ENCODE measurements around the gene ITSN1. TPM values are rescaled to one million over a fixed set of nuclear protein-coding genes. Genes with fewer than 3 reads are reported as not detected.

The ITSN1 gene
- total and polyA plus RNA-seq, 2 of the 13 experiments (the other 11 are each of a cell fraction or from before 2014, with no cell fraction given), result 26.1 to 33.8 TPM

DNA sequence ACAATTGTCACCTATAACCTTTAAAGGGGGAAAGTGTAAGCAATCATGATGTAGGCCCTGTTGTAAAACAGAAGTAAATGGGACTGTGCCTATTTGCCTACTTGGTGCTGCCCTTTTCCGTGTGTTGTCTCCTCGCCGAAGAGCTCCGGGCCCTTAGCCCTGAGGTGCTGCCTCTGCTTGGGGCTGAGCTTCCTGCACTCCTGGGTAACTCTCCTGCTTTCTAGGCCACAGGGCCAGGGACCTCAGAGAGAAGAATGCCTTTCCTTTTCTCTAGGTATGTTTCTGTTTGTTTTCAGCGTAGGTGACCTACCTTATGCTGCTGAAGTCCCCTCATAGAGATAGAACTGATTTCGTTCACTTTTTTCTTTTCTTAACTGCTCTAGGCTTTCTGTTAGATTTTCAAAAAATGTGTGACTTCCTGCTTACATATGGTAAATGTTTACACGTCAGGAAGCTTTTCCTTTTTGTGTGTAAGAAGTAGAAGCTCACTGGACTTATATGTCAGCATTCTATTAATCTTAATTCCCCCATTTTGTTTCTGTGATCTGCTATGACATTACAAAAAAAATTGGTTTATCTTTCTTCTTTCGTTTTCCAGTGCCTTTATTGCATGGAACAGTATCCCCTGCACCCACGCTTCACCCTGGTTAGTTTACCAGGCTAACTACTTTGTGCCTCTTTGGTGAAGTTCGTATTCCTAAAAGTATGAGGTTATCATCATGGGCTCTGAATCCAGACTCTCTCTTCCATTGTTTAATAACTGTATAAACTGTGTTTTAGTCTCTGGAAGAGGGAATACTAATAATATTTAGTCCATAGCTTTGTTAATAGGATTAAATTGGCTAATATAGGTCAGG, 61.7 kb downstream of the ITSN1 start:
- Histone ChIP-seq H3K9me3 (ENCODE audit: low read length) (no peaks in the 10 kb centered on the region), H3K27me3 (ENCODE audit: control insufficient read depth in 1 of 2, insufficient read depth in 2 of 2, low read length in 2 of 2) (no peaks in the 10 kb centered on the region), H3K36me3 (replicated peaks in 1 of 2; ENCODE audit: control insufficient read depth in 1 of 2, insufficient read depth in 2 of 2, low read length in 2 of 2) (no peaks in the 10 kb centered on the region), H3K79me2 (ENCODE audit: insufficient read depth, low read length) (peaks cover 25% of the 10 kb centered on the region), H3K4me3 (replicated peaks in 1 of 3; ENCODE audit: insufficient read depth in 1 of 3, low read depth in 2 of 3, low read length in 3 of 3) (no peak overlapping the region), H3K4me2 (ENCODE audit: low read depth, low read length) (peak overlapping the region; percentile 52), H2AFZ (ENCODE audit: low read length) (no peak overlapping the region), H4K20me1 (ENCODE audit: insufficient read depth, low read length) (no peaks in the 10 kb centered on the region), H3K9ac (ENCODE audit: insufficient read depth, low read depth, low read length) (peak overlapping the region; percentile 11; the same call in 1 of the 2 replicates), H3K4me1 (ENCODE audit: insufficient read depth, low read length) (peaks cover 14% of the 10 kb centered on the region), H3K27ac (ENCODE audit: extremely low read length, insufficient read depth, low read length) (peak overlapping the region; percentile 47)
- no TSS peak for BruUV-seq (replicated peaks)
- WGBS (ENCODE audit: low lambda C conversion rate), result 65% methylated on average over 10 of the region's 10 CpGs
- ATAC-seq (peak; percentile 80), DNase-seq (ENCODE audit: low spot score) (no peak), FAIRE-seq (no peak)
- in situ Hi-C loops (cut with HindIII; ENCODE audit: extremely low pct_ligation_motif_present, low pct_unique_long_range_greater_than_20kb) (no loop called here), intact Hi-C loops (cut with micrococcal nuclease; ENCODE audit: unreplicated experiment) (no loop called here)
- ChIA-PET CTCF (ENCODE audit: low intra/inter-chr PET ratio, low total read pairs) (no interaction called here), POLR2A (no interaction called here)
- TF ChIP-seq POLR2A (IDR thresholded peaks at IDR 0.05; ENCODE audit: insufficient read depth in 1 of 2, low read depth in 2 of 2, low read length in 2 of 2) (no peak), SATB2 (CRISPR knock-in tag; IDR thresholded peaks at IDR 0.05) (no peak), HNRNPLL (IDR thresholded peaks at IDR 0.05; ENCODE audit: low read depth, low read length, poor library complexity, severe bottlenecking) (no peak)

DNA sequence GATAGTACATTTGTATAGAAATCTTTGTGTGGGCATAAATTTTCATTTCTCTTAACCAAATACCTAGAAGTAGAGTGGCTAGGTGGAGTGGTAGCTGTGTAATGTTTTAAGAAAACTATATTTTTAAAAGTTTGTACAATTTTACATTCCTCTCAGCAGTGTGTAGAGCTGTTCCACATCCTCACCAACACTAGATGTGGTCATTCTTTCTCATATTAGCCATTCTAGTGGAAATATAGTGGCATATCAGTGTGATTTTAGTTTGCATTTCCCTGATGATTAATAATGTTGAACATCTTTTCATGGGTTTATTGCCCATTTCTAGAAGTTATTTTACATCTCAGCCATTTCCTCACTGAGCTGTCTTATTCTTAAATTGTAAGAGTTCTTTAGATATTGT, 65.5 kb downstream of the ITSN1 start:
- DNase-seq (ENCODE audit: low spot score) (no peak), ATAC-seq (no peak), FAIRE-seq (no peak)
- H3K27ac ChIP-seq (ENCODE audit: extremely low read length, insufficient read depth, low read length), result no peak overlapping the region
- intact Hi-C loops (cut with micrococcal nuclease; ENCODE audit: unreplicated experiment) (no loop called here), in situ Hi-C loops (cut with HindIII; ENCODE audit: extremely low pct_ligation_motif_present, low pct_unique_long_range_greater_than_20kb) (no loop called here)
- ChIA-PET CTCF (ENCODE audit: low intra/inter-chr PET ratio, low total read pairs) (no interaction called here), POLR2A (no interaction called here)
- no peaks in the 10 kb centered on the region for H3K36me3 ChIP-seq (replicated peaks in 1 of 2; ENCODE audit: control insufficient read depth in 1 of 2, insufficient read depth in 2 of 2, low read length in 2 of 2)
- H2AFZ ChIP-seq (ENCODE audit: low read length), result no peak overlapping the region
- no peaks in the 10 kb centered on the region for H3K27me3 ChIP-seq (ENCODE audit: control insufficient read depth in 1 of 2, insufficient read depth in 2 of 2, low read length in 2 of 2)
- H3K4me1 ChIP-seq (ENCODE audit: insufficient read depth, low read length), result peaks cover 24% of the 10 kb centered on the region
- TF ChIP-seq ASH2L (IDR thresholded peaks at IDR 0.05; ENCODE audit: insufficient read length, low read depth, low read length), result no peak
- no peak for TF ChIP-seq ELF1 (CRISPR knock-in tag; IDR thresholded peaks at IDR 0.05)
- TF ChIP-seq SRSF4 (IDR thresholded peaks at IDR 0.05; ENCODE audit: low read depth, low read length, poor library complexity, severe bottlenecking), result no peak
- no peak for TF ChIP-seq KLF13 (CRISPR knock-in tag; IDR thresholded peaks at IDR 0.05)
- no peak for TF ChIP-seq ZNF644 (CRISPR knock-in tag; IDR thresholded peaks at IDR 0.05; ENCODE audit: low read depth)
- no peak for TF ChIP-seq NCOA5 (CRISPR knock-in tag; IDR thresholded peaks at IDR 0.05)
- TF ChIP-seq, protein P1, sequence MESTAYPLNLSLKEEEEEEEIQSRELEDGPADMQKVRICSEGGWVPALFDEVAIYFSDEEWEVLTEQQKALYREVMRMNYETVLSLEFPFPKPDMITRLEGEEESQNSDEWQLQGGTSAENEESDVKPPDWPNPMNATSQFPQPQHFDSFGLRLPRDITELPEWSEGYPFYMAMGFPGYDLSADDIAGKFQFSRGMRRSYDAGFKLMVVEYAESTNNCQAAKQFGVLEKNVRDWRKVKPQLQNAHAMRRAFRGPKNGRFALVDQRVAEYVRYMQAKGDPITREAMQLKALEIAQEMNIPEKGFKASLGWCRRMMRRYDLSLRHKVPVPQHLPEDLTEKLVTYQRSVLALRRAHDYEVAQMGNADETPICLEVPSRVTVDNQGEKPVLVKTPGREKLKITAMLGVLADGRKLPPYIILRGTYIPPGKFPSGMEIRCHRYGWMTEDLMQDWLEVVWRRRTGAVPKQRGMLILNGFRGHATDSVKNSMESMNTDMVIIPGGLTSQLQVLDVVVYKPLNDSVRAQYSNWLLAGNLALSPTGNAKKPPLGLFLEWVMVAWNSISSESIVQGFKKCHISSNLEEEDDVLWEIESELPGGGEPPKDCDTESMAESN (CRISPR knock-in tag; conservative IDR thresholded peaks at IDR 0.05), result no peak
- H3K79me2 ChIP-seq (ENCODE audit: insufficient read depth, low read length), result peaks cover 22% of the 10 kb centered on the region
- H3K9ac ChIP-seq (ENCODE audit: insufficient read depth, low read depth, low read length), result no peak overlapping the region
- H3K9me3 ChIP-seq (ENCODE audit: low read length), result no peaks in the 10 kb centered on the region; the same call in 1 of the 2 replicates
- BruUV-seq (replicated peaks), result no TSS peak
- no peaks in the 10 kb centered on the region for H4K20me1 ChIP-seq (ENCODE audit: insufficient read depth, low read length)
- H3K4me3 ChIP-seq (replicated peaks in 1 of 3; ENCODE audit: insufficient read depth in 1 of 3, low read depth in 2 of 3, low read length in 3 of 3), result no peak overlapping the region
- H3K4me2 ChIP-seq (ENCODE audit: low read depth, low read length), result no peak overlapping the region
